Retinal pigment epithelial cell (primary cell): ENCODE results near the gene BCL2.

ENCODE experiments used
- DNase-seq: peaks from one replicate; pipeline ENCODE4 v3.0.0-alpha.2; 2010; ENCODE audit warnings: low read depth
- H3K4me3 ChIP-seq: 2 replicates; pipeline ENCODE4 v1.5.1; 2011; ENCODE audit warnings: mild to moderate bottlenecking, low read length, control low read depth, moderate library complexity
- CTCF ChIP-seq: conservative IDR thresholded peaks from 2 replicates; pipeline ENCODE4 v1.5.1; 2011; ENCODE audit warnings: low read depth, low read length, control low read depth, inconsistent platforms

The BCL2 gene

GRCh38 chr18:63255435-63255834, 64.1 kb downstream of the BCL2 start:
- no peak for TF ChIP-seq CTCF
- no peak overlapping the region for H3K4me3 ChIP-seq
- no peak for DNase-seq

GRCh38 chr18:63254716-63255399, 64.7 kb downstream of the BCL2 start:
- DNase-seq: no peak
- no peak overlapping the region for H3K4me3 ChIP-seq
- no peak for TF ChIP-seq CTCF

- no peak overlapping the region for H3K4me3 ChIP-seq
- no peak for TF ChIP-seq CTCF
- DNase-seq: no peak
Measured at GRCh38 chr18:63253428-63254372, 65.9 kb downstream of the BCL2 start.

GRCh38 chr18:63253014-63253413, 66.6 kb downstream of the BCL2 start:
- TF ChIP-seq CTCF: no peak
- DNase-seq: no peak
- no peak overlapping the region for H3K4me3 ChIP-seq

- DNase-seq: no peak
- no peak for TF ChIP-seq CTCF
- H3K4me3 ChIP-seq: no peak overlapping the region
Measured at GRCh38 chr18:63249771-63250170, 69.8 kb downstream of the BCL2 start.

- TF ChIP-seq CTCF: no peak
- DNase-seq: no peak
- no peak overlapping the region for H3K4me3 ChIP-seq
Measured at GRCh38 chr18:63247926-63248325, 71.6 kb downstream of the BCL2 start.
